WTC11 (cell line): ENCODE data around the gene P2RX2. TPM values are rescaled to one million over a fixed set of nuclear protein-coding genes. Genes with fewer than 3 reads are reported as not detected.

ENCODE experiments used
- ATAC-seq: fragments of 200-7000 bp; cut with Tn5 transposase; 2 replicates; pipeline ENCODE4 v1.10.0; 2021; ENCODE audit warnings: mild to moderate bottlenecking, moderate library complexity
- CTCF ChIA-PET: fragments of 300-600 bp; sonication (Branson Sonifier 250); formaldehyde crosslinking; loops from one replicate; lab custom pipeline; 2021; ENCODE audit warnings: antibody characterized with exemption; lab: Charles Lee
- POLR2A ChIA-PET: fragments of 350-600 bp; sonication (Branson Sonifier 250); formaldehyde crosslinking; loops from one replicate; lab custom pipeline; 2021; ENCODE audit warnings: antibody characterized with exemption; lab: Charles Lee
- DNase-seq: peaks from one replicate; pipeline ENCODE4 v3.0.0; 2021; ENCODE audit warnings: low spot score
- H3K27ac Mint-ChIP-seq: 2 replicates; pipeline ENCODE4 v1.8.0; 2021; ENCODE audit warnings: mixed read lengths
- H3K27me3 Mint-ChIP-seq: 2 replicates; pipeline ENCODE4 v1.8.0; 2021; ENCODE audit warnings: low read depth, mild to moderate bottlenecking, moderate library complexity, mixed read lengths
- H3K36me3 Mint-ChIP-seq: 2 replicates; pipeline ENCODE4 v1.8.0; 2021; ENCODE audit warnings: mixed read lengths
- H3K4me1 Mint-ChIP-seq: 2 replicates; pipeline ENCODE4 v1.8.0; 2022; ENCODE audit warnings: mixed read lengths
- H3K4me3 Mint-ChIP-seq: 2 replicates; pipeline ENCODE4 v1.8.0; 2021; ENCODE audit warnings: mild to moderate bottlenecking, moderate library complexity, mixed read lengths
- H3K9me3 Mint-ChIP-seq: 2 replicates; pipeline ENCODE4 v1.8.0; 2021; ENCODE audit warnings: mixed read lengths
- CREB1 ChIP-seq: sonication (generic); formaldehyde crosslinking; IDR thresholded peaks from 2 replicates; pipeline ENCODE4 v1.8.0; 2023; ENCODE audit warnings: mild to moderate bottlenecking, missing genetic modification reagents
- CREM ChIP-seq: sonication (generic); formaldehyde crosslinking; IDR thresholded peaks from 2 replicates; pipeline ENCODE4 v1.8.1; 2022; ENCODE audit warnings: mild to moderate bottlenecking, missing genetic modification reagents, moderate library complexity
- EMX1 ChIP-seq: fragments of 250-450 bp; sonication (Bioruptor Pico); IDR thresholded peaks from 2 replicates; pipeline ENCODE4 v1.8.0; 2021; ENCODE audit warnings: mild to moderate bottlenecking
- FOXJ3 ChIP-seq: sonication (generic); formaldehyde crosslinking; IDR thresholded peaks from 2 replicates; pipeline ENCODE4 v1.9.0; 2021; ENCODE audit warnings: missing genetic modification reagents, mild to moderate bottlenecking, borderline replicate concordance
- FOXK1 ChIP-seq: sonication (generic); formaldehyde crosslinking; IDR thresholded peaks from 2 replicates; pipeline ENCODE4 v1.8.0; 2022; ENCODE audit warnings: mild to moderate bottlenecking, moderate library complexity, missing genetic modification reagents
- JAZF1 ChIP-seq: fragments of 250-450 bp; sonication (Bioruptor Pico); IDR thresholded peaks from 2 replicates; pipeline ENCODE4 v1.9.0; 2021; ENCODE audit warnings: moderate library complexity, mild to moderate bottlenecking, inconsistent platforms
- NFYB ChIP-seq: sonication (generic); formaldehyde crosslinking; conservative IDR thresholded peaks from 2 replicates; pipeline ENCODE4 v1.8.0; 2022; ENCODE audit warnings: low read depth, missing genetic modification reagents
- RORB ChIP-seq: fragments of 250-450 bp; sonication (Bioruptor Pico); IDR thresholded peaks from 2 replicates; pipeline ENCODE4 v1.9.0; 2021; ENCODE audit warnings: mild to moderate bottlenecking
- SP1 ChIP-seq: sonication (generic); formaldehyde crosslinking; conservative IDR thresholded peaks from 2 replicates; pipeline ENCODE4 v1.8.1; 2022; ENCODE audit warnings: missing genetic modification reagents
- TCF7 ChIP-seq: sonication (generic); formaldehyde crosslinking; IDR thresholded peaks from 2 replicates; pipeline ENCODE4 v1.8.0; 2022; ENCODE audit warnings: mild to moderate bottlenecking, low read depth, missing genetic modification reagents, moderate library complexity
- TEAD1 ChIP-seq: sonication (generic); formaldehyde crosslinking; IDR thresholded peaks from 2 replicates; pipeline ENCODE4 v1.8.0; 2022; ENCODE audit warnings: mild to moderate bottlenecking, missing genetic modification reagents
- ZNF232 ChIP-seq: sonication (generic); formaldehyde crosslinking; IDR thresholded peaks from 2 replicates; pipeline ENCODE4 v1.8.0; 2022; ENCODE audit warnings: mild to moderate bottlenecking, missing genetic modification reagents
- ZNF671 ChIP-seq: fragments of 250-450 bp; sonication (Bioruptor Pico); IDR thresholded peaks from 2 replicates; pipeline ENCODE4 v1.8.0; 2021; ENCODE audit warnings: mild to moderate bottlenecking
- total RNA-seq: library from RNA; stranded (reverse); gene quantifications from 3 replicates; pipeline ENCODE4 v1.2.3, GENCODE V29; 2021
- TF ChIP-seq, protein P1 (sequence below): sonication (generic); formaldehyde crosslinking; IDR thresholded peaks from 2 replicates; pipeline ENCODE4 v1.8.1; 2023; ENCODE audit warnings: mild to moderate bottlenecking, missing genetic modification reagents
- TF ChIP-seq, protein P2 (sequence below): sonication (generic); formaldehyde crosslinking; IDR thresholded peaks from 2 replicates; pipeline ENCODE4 v1.8.0; 2023; ENCODE audit warnings: missing genetic modification reagents
- TF ChIP-seq, protein P3 (sequence below): sonication (generic); formaldehyde crosslinking; IDR thresholded peaks from 2 replicates; pipeline ENCODE4 v1.8.0; 2022; ENCODE audit warnings: mild to moderate bottlenecking, missing genetic modification reagents
- TF ChIP-seq, protein P4 (sequence below): sonication (generic); formaldehyde crosslinking; IDR thresholded peaks from 2 replicates; pipeline ENCODE4 v1.8.0; 2022; ENCODE audit warnings: mild to moderate bottlenecking, missing genetic modification reagents
- TF ChIP-seq, protein P5 (sequence below): sonication (generic); formaldehyde crosslinking; IDR thresholded peaks from 2 replicates; pipeline ENCODE4 v1.8.1; 2022; ENCODE audit warnings: mild to moderate bottlenecking, moderate library complexity, missing genetic modification reagents
- TF ChIP-seq, protein P6 (sequence below): sonication (generic); formaldehyde crosslinking; IDR thresholded peaks from 2 replicates; pipeline ENCODE4 v1.8.0; 2022; ENCODE audit warnings: mild to moderate bottlenecking, missing genetic modification reagents
- TF ChIP-seq, protein P7 (sequence below): sonication (generic); formaldehyde crosslinking; IDR thresholded peaks from 2 replicates; pipeline ENCODE4 v1.8.1; 2023; ENCODE audit warnings: mild to moderate bottlenecking, moderate library complexity, missing genetic modification reagents

Gene P2RX2
- total RNA-seq, 1 experiment from 2014 or later = 2.1 TPM

DNA sequence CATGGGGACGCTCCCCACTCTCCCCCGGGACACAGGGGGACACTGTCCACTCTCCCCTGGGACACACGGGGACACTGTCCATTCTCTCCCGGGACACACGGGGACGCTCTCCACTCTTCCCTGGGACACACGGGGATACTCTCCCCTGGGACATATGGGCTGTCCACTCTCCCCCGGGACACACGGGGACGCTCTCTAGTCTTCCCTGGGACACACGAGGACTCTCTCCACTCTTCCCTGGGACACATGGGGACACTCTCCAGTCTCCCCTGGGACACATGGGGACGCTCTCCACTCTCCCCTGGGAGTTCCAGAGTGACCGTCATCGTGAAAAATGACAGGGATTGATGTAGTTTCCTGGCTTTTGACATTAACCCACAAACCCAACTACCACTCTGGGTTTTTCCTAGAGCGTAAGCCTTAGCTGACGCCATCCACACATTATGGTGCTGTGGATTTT is 3.0 kb upstream of the P2RX2 start (continued):
- TF ChIP-seq, protein P1, sequence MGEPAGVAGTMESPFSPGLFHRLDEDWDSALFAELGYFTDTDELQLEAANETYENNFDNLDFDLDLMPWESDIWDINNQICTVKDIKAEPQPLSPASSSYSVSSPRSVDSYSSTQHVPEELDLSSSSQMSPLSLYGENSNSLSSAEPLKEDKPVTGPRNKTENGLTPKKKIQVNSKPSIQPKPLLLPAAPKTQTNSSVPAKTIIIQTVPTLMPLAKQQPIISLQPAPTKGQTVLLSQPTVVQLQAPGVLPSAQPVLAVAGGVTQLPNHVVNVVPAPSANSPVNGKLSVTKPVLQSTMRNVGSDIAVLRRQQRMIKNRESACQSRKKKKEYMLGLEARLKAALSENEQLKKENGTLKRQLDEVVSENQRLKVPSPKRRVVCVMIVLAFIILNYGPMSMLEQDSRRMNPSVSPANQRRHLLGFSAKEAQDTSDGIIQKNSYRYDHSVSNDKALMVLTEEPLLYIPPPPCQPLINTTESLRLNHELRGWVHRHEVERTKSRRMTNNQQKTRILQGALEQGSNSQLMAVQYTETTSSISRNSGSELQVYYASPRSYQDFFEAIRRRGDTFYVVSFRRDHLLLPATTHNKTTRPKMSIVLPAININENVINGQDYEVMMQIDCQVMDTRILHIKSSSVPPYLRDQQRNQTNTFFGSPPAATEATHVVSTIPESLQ = no peak
- TF ChIP-seq, all 79 proteins: peak for 0

DNA sequence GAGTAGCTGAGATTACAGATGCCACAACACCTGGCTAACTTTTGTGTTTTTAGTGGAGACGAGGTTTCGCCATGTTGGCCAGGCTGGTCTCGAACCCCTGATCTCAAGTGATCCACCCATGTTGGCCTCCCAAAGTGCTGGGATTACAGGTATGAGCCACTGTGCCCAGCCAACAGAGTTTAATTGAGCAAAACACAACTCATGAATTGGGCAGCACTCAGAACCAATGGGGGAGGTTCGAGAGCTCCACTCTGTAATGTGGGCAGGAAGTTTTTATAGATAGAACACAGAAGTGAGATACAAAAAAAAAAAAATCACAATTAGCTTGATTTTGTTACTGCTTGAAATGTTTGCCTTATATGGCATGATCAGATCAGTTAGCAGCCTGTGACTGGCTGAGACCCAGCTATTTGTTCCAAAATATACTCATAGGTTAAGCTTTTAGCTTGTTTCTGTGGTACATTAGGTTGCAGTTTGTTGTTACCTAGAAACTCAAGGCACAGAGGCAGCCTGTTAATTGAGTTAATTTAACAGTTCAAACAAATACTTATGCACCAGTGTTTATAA is 1.4 kb upstream of the P2RX2 start:
- 0 out of 2 replicates have a peak, but pooled peaks cover 3% of the 10 kb centered on the region for H3K36me3 Mint-ChIP-seq
- ATAC-seq = no peak
- POLR2A ChIA-PET = no interaction called here
- TF ChIP-seq CREB1 (CRISPR knock-in tag) = no peak
- no peak for TF ChIP-seq TCF7 (CRISPR knock-in tag)
- TF ChIP-seq CREM (CRISPR knock-in tag) = no peak
- TF ChIP-seq, protein P2, sequence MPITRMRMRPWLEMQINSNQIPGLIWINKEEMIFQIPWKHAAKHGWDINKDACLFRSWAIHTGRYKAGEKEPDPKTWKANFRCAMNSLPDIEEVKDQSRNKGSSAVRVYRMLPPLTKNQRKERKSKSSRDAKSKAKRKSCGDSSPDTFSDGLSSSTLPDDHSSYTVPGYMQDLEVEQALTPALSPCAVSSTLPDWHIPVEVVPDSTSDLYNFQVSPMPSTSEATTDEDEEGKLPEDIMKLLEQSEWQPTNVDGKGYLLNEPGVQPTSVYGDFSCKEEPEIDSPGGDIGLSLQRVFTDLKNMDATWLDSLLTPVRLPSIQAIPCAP (CRISPR knock-in tag) = no peak
- TF ChIP-seq FOXJ3 (CRISPR knock-in tag) = no peak
- no peak for TF ChIP-seq FOXK1 (CRISPR knock-in tag)
- TF ChIP-seq ZNF232 (CRISPR knock-in tag) = no peak
- TF ChIP-seq, protein P3, sequence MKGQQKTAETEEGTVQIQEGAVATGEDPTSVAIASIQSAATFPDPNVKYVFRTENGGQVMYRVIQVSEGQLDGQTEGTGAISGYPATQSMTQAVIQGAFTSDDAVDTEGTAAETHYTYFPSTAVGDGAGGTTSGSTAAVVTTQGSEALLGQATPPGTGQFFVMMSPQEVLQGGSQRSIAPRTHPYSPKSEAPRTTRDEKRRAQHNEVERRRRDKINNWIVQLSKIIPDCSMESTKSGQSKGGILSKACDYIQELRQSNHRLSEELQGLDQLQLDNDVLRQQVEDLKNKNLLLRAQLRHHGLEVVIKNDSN (CRISPR knock-in tag) = no peak
- TF ChIP-seq ZNF671 (CRISPR knock-in tag) = no peak
- TF ChIP-seq, all 79 proteins: peak for 0
- peak overlapping the region; percentile 65 for H3K4me3 Mint-ChIP-seq
- no peaks in the 10 kb centered on the region for H3K9me3 Mint-ChIP-seq
- no peak for DNase-seq
- CTCF ChIA-PET = interaction anchor here (0.7 to 3.1 kb wide), 4 partner anchors 14 to 203 kb away, joined by 3 to 23 read pairs (median 6); no protein-coding TSS in a partner anchor
- no peak overlapping the region for H3K27ac Mint-ChIP-seq
- H3K27me3 Mint-ChIP-seq = peaks cover 68% of the 10 kb centered on the region
- H3K4me1 Mint-ChIP-seq = peaks cover 5% of the 10 kb centered on the region

DNA sequence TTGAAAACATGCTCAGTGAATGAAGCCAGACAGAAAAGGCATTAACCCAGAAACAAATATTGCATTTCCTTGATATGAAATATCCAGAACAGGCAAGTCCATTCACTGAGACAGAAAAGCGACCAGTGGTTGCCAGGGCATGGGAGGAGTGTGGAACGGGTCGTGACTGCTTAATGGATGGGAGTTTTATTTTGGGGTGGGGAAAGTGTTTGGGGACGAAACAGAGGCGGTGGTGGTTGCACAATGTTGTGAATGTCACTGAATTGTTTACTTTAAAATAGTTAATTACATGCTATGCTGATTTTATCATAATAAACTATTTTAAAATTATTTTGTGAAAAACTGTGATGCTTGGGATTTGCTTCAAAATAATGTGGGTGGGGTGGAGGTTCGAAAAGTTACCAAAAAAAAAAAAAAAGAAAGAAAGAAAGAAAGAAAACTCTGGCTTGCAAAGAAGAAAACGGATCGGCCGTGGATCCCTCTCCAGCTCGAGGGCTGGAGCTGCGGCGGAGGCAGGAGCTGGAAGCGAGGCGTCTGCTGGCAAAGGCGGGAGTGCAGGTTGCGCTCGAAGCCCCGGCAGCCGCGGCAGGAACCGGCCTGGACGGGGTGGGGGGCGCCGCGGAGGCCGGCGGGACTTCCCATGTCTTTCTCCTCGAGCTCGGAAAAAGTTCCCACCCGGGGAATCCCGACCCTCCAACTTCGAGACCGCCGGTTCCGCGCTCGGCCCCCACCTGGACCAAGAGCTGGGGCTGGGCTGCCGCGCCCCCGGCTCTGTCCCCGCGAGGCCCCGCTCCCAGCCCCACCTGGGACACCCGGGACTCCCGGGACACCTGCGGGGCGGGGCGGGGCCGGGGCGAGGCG is 524 bp upstream of the P2RX2 start:
- Mint-ChIP-seq H3K4me1 (peaks cover 5% of the 10 kb centered on the region), H3K27me3 (peaks cover 61% of the 10 kb centered on the region), H3K27ac (no peak overlapping the region), H3K9me3 (no peaks in the 10 kb centered on the region), H3K4me3 (peak overlapping the region; percentile 65), H3K36me3 (0 out of 2 replicates have a peak, but pooled peaks cover 3% of the 10 kb centered on the region)
- ATAC-seq (peak; percentile 20), DNase-seq (no peak)
- POLR2A ChIA-PET = no interaction called here
- CTCF ChIA-PET = interaction anchor here (0.6 to 4.6 kb wide), 11 partner anchors 8 to 203 kb away, joined by 3 to 23 read pairs (median 5); partner anchors contain the start of gene LRCOL1
- TF ChIP-seq SP1 (0 out of 2 replicates have a peak, but pooled peaks have one; percentile 28), JAZF1 (CRISPR knock-in tag) (no peak), NFYB (CRISPR knock-in tag) (no peak), RORB (no peak), EMX1 (CRISPR knock-in tag) (no peak), FOXK1 (CRISPR knock-in tag) (0 out of 2 replicates have a peak, but pooled peaks have one; percentile 34), TEAD1 (CRISPR knock-in tag) (no peak)
- TF ChIP-seq, protein P4, sequence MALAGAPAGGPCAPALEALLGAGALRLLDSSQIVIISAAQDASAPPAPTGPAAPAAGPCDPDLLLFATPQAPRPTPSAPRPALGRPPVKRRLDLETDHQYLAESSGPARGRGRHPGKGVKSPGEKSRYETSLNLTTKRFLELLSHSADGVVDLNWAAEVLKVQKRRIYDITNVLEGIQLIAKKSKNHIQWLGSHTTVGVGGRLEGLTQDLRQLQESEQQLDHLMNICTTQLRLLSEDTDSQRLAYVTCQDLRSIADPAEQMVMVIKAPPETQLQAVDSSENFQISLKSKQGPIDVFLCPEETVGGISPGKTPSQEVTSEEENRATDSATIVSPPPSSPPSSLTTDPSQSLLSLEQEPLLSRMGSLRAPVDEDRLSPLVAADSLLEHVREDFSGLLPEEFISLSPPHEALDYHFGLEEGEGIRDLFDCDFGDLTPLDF (CRISPR knock-in tag) = no peak
- TF ChIP-seq, protein P5, sequence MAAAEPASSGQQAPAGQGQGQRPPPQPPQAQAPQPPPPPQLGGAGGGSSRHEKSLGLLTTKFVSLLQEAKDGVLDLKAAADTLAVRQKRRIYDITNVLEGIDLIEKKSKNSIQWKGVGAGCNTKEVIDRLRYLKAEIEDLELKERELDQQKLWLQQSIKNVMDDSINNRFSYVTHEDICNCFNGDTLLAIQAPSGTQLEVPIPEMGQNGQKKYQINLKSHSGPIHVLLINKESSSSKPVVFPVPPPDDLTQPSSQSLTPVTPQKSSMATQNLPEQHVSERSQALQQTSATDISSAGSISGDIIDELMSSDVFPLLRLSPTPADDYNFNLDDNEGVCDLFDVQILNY (CRISPR knock-in tag) = no peak
- TF ChIP-seq, protein P6, sequence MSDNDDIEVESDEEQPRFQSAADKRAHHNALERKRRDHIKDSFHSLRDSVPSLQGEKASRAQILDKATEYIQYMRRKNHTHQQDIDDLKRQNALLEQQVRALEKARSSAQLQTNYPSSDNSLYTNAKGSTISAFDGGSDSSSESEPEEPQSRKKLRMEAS = peak; percentile 75; the same call in 1 of the 2 replicates
- TF ChIP-seq, protein P7, sequence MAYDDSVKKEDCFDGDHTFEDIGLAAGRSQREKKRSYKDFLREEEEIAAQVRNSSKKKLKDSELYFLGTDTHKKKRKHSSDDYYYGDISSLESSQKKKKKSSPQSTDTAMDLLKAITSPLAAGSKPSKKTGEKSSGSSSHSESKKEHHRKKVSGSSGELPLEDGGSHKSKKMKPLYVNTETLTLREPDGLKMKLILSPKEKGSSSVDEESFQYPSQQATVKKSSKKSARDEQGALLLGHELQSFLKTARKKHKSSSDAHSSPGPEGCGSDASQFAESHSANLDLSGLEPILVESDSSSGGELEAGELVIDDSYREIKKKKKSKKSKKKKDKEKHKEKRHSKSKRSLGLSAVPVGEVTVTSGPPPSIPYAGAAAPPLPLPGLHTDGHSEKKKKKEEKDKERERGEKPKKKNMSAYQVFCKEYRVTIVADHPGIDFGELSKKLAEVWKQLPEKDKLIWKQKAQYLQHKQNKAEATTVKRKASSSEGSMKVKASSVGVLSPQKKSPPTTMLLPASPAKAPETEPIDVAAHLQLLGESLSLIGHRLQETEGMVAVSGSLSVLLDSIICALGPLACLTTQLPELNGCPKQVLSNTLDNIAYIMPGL (CRISPR knock-in tag) = 0 out of 2 replicates have a peak, but pooled peaks have one; percentile 29
